ENCODE results near the gene SENP7.
"Not testable (repeated sequence)": the region's sequence is repeated elsewhere in the genome, so short reads cannot be mapped to it uniquely, and the experiment has no call there.

The SENP7 gene

DNA sequence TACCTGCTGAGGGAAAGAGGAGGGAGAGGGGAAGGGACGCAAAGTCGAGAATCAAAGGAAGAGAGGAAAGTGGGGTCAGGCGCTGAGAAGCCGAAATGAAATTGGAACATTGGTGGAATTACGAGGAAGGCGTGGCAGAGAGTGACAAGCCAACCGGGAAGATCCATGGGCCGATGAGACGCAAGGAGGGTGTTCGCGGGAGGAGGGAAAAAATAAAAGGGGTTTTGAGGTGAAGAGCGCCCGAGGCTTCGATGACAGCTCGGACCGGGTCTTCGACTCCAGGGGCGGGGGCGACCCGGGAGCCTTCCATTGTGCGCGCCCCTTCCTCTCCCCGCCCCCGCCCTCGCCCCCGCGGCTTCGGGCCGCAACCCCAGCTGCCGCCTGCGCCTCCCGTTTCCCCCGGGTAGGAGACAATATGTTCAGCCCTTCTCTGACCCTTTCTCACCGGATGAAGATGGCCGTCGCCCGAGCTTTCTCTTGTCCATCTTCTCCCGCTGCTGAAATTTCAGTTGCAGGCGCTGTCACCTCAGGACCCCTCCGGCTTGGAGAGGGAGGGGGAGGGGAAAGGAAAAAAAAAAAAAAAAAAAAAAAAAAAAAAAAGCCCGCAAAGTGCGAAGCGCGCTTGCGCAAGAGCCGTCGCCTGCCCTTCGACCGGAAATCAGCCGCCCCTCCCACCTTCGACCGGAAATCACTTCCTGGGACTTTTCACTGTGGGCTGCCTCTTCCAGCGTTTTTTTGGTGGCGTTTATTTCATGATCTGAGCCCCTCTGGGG lies at the start of gene SENP7:
Gene SENP7, minus strand, starts transcription at position 567 of the 773 bp plus-strand sequence. Its CDS starts 82 bp downstream, at position 485.
- CTCF ChIA-PET: interaction anchor here (0.5 to 1.3 kb wide), 5 partner anchors 61 to 442 kb away, joined by 3 to 5 read pairs (median 3); partner anchors contain the start of gene PCNP
- peaks cover 4% of the 10 kb centered on the region for H3K27me3 Mint-ChIP-seq
- H3K36me3 Mint-ChIP-seq: peaks cover 31% of the 10 kb centered on the region
- H3K4me3 Mint-ChIP-seq: peak within 1 kb of the TSS; percentile 100
- DNase-seq: peak; percentile 87
- no peaks in the 10 kb centered on the region for H3K9me3 Mint-ChIP-seq
- H3K27ac Mint-ChIP-seq: peak within 1 kb of the TSS; percentile 99
- peaks cover 69% of the 10 kb centered on the region for H3K4me1 Mint-ChIP-seq

DNA sequence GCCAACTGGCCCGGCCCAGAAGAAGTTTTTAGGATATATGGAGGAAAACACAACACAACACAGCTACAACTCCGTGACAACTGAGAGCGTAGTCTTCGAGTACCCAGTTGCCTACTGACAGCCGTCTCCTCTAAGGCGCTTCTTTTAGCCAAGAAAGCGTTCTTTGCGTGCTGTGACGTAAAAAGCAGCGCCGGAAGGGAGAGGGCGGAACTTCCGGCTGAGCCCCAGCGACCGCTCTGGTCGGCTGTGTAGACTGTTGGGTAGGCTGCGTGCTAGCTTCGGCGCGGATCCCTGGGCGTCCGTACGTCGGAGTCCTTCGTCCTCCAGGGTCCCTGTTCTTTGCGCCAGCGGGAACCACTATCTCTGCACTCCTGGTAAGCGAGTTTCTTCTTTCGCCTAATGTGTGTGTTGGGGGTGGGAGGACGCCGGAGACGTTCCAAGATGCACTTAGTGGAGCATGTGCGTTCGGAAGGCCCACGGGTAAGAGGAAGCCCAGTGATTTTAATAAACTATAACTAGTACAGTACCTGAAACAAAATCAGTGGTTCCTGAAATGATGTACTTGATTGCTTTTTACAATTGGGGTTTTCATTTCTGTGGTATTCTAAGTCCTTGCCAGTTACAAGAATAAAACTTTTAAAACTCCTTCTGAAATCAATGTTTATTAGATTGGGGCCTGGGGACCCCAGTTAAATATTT lies 48.8 kb upstream of the SENP7 start, which contains the start of gene TRMT10C:
Gene TRMT10C, plus strand, starts transcription at position 239 of the 699 bp plus-strand sequence. CDS start 2,914 bp downstream, outside the sequence.
- Mint-ChIP-seq H3K27me3 (peaks cover 5% of the 10 kb centered on the region), H3K9me3 (no peaks in the 10 kb centered on the region), H3K4me1 (peaks cover 41% of the 10 kb centered on the region), H3K36me3 (peaks cover 34% of the 10 kb centered on the region), H3K27ac (peak within 1 kb of the TSS; percentile 98), H3K4me3 (peak within 1 kb of the TSS; percentile 97)
- CTCF ChIA-PET: interaction anchor here (1.0 kb wide), 1 partner anchor 11 kb away, joined by 4 read pairs; no protein-coding TSS in a partner anchor
- peak; percentile 95 for DNase-seq

GRCh38 chr3:101556064-101556463 lies 43.1 kb upstream of the SENP7 start:
- Mint-ChIP-seq H3K4me1 (peaks cover 8% of the 10 kb centered on the region), H3K27ac (no peak overlapping the region), H3K4me3 (no peak overlapping the region), H3K27me3 (peaks cover 15% of the 10 kb centered on the region), H3K9me3 (no peaks in the 10 kb centered on the region), H3K36me3 (no peaks in the 10 kb centered on the region)
- CTCF ChIA-PET: interaction anchor here (1.0 kb wide), 1 partner anchor 18 kb away, joined by 4 read pairs; the partner anchor contains the start of gene PCNP
- DNase-seq: no peak

GRCh38 chr3:101553381-101553780 lies 40.4 kb upstream of the SENP7 start:
- CTCF ChIA-PET, H3K27ac Mint-ChIP-seq: not testable (repeated sequence)

DNA sequence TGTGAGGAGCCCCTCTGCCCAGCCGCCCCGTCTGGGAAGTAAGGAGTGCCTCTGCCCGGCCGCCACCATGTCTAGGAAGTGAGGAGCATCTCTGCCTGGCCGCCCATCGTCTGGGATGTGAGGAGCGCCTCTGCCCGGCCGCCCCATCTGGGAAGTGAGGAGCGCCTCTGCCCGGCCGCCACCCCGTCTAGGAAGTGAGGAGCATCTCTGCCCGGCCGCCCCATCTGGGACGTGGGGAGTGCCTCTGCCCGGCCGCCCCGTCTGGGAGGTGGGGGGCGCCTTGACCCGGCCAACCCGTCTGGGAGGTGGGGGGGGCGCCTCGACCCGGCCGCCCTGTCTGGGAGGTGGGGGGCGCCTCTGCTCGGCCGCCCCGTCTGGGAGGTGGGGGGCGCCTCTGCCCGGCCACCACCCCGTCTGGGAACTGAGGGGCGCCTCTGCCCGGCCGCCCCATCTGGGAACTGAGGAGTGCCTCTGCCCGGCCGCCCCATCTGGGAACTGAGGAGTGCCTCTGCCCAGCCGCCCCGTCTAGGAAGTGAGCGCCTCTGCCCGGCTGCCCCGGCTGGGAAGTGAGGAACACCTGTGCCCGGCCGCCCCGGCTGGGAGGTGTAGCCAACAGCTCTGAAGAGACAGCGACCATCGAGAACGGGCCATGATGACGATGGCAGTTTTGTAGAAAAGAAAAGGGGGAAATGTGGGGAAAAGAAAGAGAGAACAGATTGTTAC lies 38.5 kb upstream of the SENP7 start:
- DNase-seq, H3K4me1 Mint-ChIP-seq, CTCF ChIA-PET, H3K9me3 Mint-ChIP-seq, H3K27me3 Mint-ChIP-seq, H3K36me3 Mint-ChIP-seq, H3K4me3 Mint-ChIP-seq, H3K27ac Mint-ChIP-seq: not testable (repeated sequence)

More at GRCh38 chr3:101553381-101553780, 40.4 kb upstream of the SENP7 start:
- not testable (repeated sequence) for H3K9me3 Mint-ChIP-seq, H3K4me3 Mint-ChIP-seq, H3K4me1 Mint-ChIP-seq, DNase-seq, H3K36me3 Mint-ChIP-seq
- H3K27me3 Mint-ChIP-seq: peaks cover 15% of the 10 kb centered on the region

DNA sequence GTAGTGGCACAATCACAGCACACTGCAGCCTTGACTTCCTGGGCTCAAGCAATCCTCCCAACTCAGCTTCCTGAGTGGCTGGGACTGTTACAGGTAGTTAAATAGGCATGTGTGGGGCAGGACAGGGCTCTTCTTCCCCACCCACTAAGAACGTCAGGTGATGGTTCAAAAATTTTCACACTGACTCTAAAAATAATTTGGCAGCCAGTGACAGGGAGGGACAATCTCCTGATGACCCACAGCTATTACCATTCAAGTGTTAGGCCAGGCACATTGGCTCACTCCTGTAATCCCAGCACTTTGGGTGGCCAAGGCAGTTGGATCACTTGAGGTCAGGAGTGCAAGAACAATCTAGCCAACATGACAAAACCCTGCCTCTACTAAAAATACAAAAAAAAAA lies 36.5 kb upstream of the SENP7 start:
- H3K4me1 Mint-ChIP-seq: peaks cover 3% of the 10 kb centered on the region
- CTCF ChIA-PET: interaction anchor here (1.4 kb wide), 1 partner anchor 24 kb away, joined by 3 read pairs; no protein-coding TSS in a partner anchor
- no peaks in the 10 kb centered on the region for H3K36me3 Mint-ChIP-seq
- H3K27ac Mint-ChIP-seq: no peak overlapping the region
- no peak for DNase-seq
- H3K9me3 Mint-ChIP-seq: peaks cover 5% of the 10 kb centered on the region
- H3K27me3 Mint-ChIP-seq: peaks cover 5% of the 10 kb centered on the region
- no peak overlapping the region for H3K4me3 Mint-ChIP-seq

GRCh38 chr3:101548527-101549105 lies 35.6 kb upstream of the SENP7 start:
- Mint-ChIP-seq H3K27me3 (peaks cover 5% of the 10 kb centered on the region), H3K9me3 (peaks cover 5% of the 10 kb centered on the region), H3K36me3 (peaks cover 3% of the 10 kb centered on the region), H3K4me3 (no peak overlapping the region), H3K27ac (no peak overlapping the region), H3K4me1 (peaks cover 11% of the 10 kb centered on the region)
- DNase-seq: no peak
- CTCF ChIA-PET: interaction anchor here (1.4 kb wide), 1 partner anchor 25 kb away, joined by 3 read pairs; no protein-coding TSS in a partner anchor

DNA sequence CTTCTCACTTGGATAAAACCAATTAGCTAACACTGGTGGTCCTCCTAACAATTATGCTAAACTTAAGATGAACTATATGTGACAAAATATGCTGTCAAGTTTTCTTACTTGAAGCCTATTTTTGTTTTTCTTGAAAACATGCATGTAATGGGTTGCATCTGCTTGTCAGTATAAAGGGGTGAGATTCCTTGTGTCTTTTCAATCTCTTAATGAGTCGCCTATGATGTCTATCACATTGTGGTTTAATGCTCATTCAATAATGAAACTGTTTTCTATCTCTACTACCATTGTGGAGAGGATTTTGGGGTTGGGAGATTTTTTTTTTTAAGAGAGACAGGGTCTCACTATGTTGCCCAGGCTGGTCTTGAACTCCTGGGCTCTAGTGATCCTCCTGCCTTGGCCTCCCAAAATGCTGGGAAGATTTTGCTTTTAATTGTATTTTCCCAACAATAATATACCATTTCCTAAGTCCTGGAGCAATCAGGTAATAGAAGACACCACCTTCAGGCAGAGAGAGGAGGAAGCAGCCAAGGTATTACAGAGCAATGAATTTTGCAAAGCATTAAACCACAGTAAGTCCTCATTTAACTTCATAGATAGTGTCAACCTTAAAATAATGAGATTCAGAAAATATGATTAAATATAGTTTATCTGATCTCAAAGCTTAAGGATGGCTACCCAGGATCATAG lies 31.3 kb upstream of the SENP7 start:
- H3K27ac Mint-ChIP-seq: peak overlapping the region; percentile 84
- no peak overlapping the region for H3K4me3 Mint-ChIP-seq
- CTCF ChIA-PET: interaction anchor here (0.6 to 1.2 kb wide), 2 partner anchors 31 to 741 kb away, joined by 3 read pairs; no protein-coding TSS in a partner anchor
- DNase-seq: no peak
- peaks cover 30% of the 10 kb centered on the region for H3K4me1 Mint-ChIP-seq
- H3K9me3 Mint-ChIP-seq: peaks cover 7% of the 10 kb centered on the region
- H3K27me3 Mint-ChIP-seq: peaks cover 5% of the 10 kb centered on the region
- peaks cover 5% of the 10 kb centered on the region for H3K36me3 Mint-ChIP-seq

DNA sequence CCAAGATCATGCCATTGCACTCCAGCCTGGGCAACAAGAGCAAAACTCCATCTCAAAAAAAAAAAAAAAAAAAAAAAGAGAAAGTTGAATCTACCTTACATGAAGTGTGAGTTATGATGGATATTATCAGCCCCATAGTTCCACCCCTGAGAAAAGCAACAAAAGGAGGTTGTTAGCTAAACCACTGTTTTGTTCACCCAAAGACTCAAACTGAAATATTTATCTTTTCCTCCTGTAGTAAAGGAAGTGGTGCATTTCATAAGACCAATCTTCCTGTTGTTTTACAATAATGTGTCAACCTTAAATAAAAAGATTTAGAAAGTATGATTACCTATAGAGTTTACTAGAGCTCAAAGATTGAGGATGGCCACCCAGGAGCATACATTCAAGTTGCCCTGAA lies 29.9 kb upstream of the SENP7 start:
- H3K4me3 Mint-ChIP-seq: no peak overlapping the region
- CTCF ChIA-PET: interaction anchor here (0.8 to 1.2 kb wide), 4 partner anchors 8 to 31 kb away, joined by 3 to 5 read pairs (median 3); partner anchors contain the start of gene PCNP
- no peak for DNase-seq
- H3K27me3 Mint-ChIP-seq: peaks cover 5% of the 10 kb centered on the region
- H3K27ac Mint-ChIP-seq: peak overlapping the region; percentile 91
- peaks cover 30% of the 10 kb centered on the region for H3K4me1 Mint-ChIP-seq
- H3K9me3 Mint-ChIP-seq: peaks cover 11% of the 10 kb centered on the region
- peaks cover 5% of the 10 kb centered on the region for H3K36me3 Mint-ChIP-seq

DNA sequence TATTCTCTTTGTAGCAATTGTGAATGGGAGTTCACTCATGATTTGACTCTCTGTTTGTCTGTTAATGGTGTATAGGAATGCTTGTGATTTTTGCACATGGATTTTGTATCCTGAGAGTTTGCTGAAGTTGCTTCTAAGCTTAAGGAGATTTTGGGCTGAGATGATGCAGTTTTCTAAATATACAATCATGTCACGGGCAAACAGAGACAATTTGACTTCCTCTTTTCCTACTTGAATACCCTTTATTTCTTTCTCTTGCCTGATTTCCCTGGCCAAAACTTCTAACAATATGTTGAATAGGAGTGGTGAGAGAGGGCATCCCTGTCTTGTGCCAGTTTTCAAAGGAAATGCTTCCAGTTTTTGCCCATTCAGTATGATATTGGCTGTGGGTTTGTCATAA lies 23.9 kb upstream of the SENP7 start:
- H3K4me3 Mint-ChIP-seq, DNase-seq, CTCF ChIA-PET, H3K9me3 Mint-ChIP-seq, H3K27me3 Mint-ChIP-seq, H3K36me3 Mint-ChIP-seq, H3K27ac Mint-ChIP-seq: not testable (repeated sequence)
- peaks cover 10% of the 10 kb centered on the region for H3K4me1 Mint-ChIP-seq

- CTCF ChIA-PET: no interaction called here
- Mint-ChIP-seq H3K27me3 (peaks cover 8% of the 10 kb centered on the region), H3K36me3 (peaks cover 2% of the 10 kb centered on the region), H3K4me1 (peaks cover 16% of the 10 kb centered on the region), H3K9me3 (peaks cover 9% of the 10 kb centered on the region), H3K4me3 (no peak overlapping the region), H3K27ac (no peak overlapping the region)
- DNase-seq: no peak
Observed at GRCh38 chr3:101536266-101536665, 23.3 kb upstream of the SENP7 start.

- DNase-seq: no peak
- H3K4me1 Mint-ChIP-seq: peaks cover 26% of the 10 kb centered on the region
- peaks cover 2% of the 10 kb centered on the region for H3K36me3 Mint-ChIP-seq
- H3K4me3 Mint-ChIP-seq: no peak overlapping the region
- CTCF ChIA-PET: interaction anchor here (1.1 kb wide), 1 partner anchor 8 kb away, joined by 3 read pairs; no protein-coding TSS in a partner anchor
- H3K9me3 Mint-ChIP-seq: peaks cover 10% of the 10 kb centered on the region
- no peak overlapping the region for H3K27ac Mint-ChIP-seq
- H3K27me3 Mint-ChIP-seq: peaks cover 8% of the 10 kb centered on the region
Observed at GRCh38 chr3:101535221-101535620, 22.2 kb upstream of the SENP7 start.

DNA sequence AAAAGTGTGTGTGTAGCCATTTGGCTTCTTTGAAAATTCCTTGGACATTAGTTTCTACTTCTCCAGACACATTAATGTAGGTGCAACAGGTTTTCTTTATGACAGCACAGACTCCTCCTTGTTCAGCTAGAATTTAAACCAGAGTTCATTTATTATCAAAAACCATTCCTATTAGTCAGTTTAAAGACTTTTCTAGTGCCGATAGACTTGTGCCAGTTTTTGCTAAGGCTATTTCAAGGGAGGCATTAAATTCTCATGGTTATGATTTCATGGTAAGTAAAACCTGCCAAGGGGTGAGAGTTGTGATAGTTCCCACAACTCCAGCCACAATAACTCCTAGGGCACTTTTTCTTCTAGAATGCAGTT lies 20.6 kb upstream of the SENP7 start:
- H3K4me3 Mint-ChIP-seq: no peak overlapping the region
- H3K4me1 Mint-ChIP-seq: peaks cover 38% of the 10 kb centered on the region
- CTCF ChIA-PET: no interaction called here
- no peak for DNase-seq
- peaks cover 3% of the 10 kb centered on the region for H3K27me3 Mint-ChIP-seq
- H3K36me3 Mint-ChIP-seq: peaks cover 13% of the 10 kb centered on the region
- H3K9me3 Mint-ChIP-seq: peaks cover 13% of the 10 kb centered on the region
- no peak overlapping the region for H3K27ac Mint-ChIP-seq
